D341Med (cell line): Measurements from ENCODE around the gene GJA9.
"Not testable (repeated sequence)": the region's sequence is repeated elsewhere in the genome, so short reads cannot be mapped to it uniquely, and the experiment has no call there.

Source experiments
- DNase-seq: peaks from one replicate; pipeline ENCODE4 v3.0.0; 2012; ENCODE audit warnings: low spot score

The GJA9 gene

GRCh38 chr1:38881487-38881886 is at the start of gene GJA9:
GJA9 (minus strand) TSS chr1:38881587; CDS start chr1:38876098, 5,489 bp downstream.
- DNase-seq: no peak

- DNase-seq: peak; percentile 38
Measured at GRCh38 chr1:38929476-38929875, 48.1 kb upstream of the GJA9 start.

DNA sequence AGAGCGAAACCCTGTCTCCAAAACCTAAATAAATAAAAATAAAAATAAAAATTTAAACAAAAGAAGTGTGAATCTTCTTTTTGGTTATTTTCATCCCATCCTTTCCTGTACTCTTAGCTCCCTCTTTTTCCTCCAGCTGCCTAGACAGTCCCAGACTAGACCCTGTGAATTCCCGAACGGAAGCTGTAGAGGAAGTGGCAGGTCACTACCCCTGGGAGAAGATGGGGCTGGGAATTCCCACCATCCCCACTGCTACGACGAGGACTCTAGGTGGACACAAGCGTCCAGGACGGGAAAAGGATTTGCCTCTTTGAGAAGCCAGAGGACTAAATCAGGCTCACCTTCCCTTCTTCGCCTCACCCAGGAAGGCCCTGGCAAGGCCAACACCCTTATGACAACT is 47.7 kb upstream of the GJA9 start:
- no peak for DNase-seq

DNA sequence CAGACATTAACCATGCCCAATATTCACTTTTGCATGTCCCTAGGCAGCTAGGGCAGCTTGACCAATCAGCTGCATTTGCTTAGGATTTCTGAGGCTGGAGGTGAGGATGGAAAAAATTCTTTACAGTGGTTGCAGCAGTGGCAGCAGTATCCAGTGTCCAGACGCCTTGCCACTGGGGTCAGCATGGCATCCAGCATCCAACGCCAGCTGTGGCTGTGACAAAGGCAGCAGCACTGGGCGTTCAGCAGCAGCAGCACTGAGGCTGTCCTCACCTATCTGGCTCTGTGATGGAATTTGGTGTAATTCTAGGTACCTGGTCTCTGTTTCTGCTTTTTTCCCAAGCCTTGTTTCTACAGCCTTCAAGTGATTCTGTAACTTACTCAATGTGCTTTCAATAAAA is 44.7 kb upstream of the GJA9 start:
- no peak for DNase-seq

- DNase-seq: no peak
Measured at GRCh38 chr1:38925391-38925790, 44.0 kb upstream of the GJA9 start.

- DNase-seq: no peak
Measured at GRCh38 chr1:38923607-38924006, 42.2 kb upstream of the GJA9 start.

- DNase-seq: peak; percentile 44
Measured at GRCh38 chr1:38919130-38919529, 37.7 kb upstream of the GJA9 start.

- no peak for DNase-seq
Measured at GRCh38 chr1:38918568-38918967, 37.2 kb upstream of the GJA9 start.

GRCh38 chr1:38917772-38918171 is 36.4 kb upstream of the GJA9 start:
- no peak for DNase-seq

- DNase-seq: no peak
Measured at GRCh38 chr1:38917337-38917736, 36.0 kb upstream of the GJA9 start.

GRCh38 chr1:38915352-38915948 is 34.1 kb upstream of the GJA9 start:
- no peak for DNase-seq

GRCh38 chr1:38914908-38915307 is 33.5 kb upstream of the GJA9 start:
- DNase-seq: not testable (repeated sequence)

DNA sequence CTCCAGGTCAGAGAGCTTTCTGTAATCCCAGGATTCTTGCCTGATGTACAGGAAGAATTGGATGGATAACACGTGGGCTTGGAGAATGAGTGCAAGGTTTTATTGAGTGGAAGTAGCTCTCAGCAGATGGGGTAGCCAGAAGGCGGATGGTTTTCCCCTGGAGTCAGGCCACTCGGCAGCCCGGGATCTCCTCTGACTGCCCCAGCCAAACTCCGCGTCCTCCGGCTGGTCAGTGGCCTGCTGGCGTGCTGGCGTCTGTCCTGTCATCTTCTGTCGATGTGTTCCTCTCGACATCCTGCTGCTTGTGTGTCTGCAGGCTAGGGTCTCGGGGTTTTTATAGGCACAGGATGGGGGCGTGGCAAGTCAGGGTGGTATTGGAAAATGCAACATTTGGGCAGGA is 27.4 kb upstream of the GJA9 start:
- no peak for DNase-seq

DNA sequence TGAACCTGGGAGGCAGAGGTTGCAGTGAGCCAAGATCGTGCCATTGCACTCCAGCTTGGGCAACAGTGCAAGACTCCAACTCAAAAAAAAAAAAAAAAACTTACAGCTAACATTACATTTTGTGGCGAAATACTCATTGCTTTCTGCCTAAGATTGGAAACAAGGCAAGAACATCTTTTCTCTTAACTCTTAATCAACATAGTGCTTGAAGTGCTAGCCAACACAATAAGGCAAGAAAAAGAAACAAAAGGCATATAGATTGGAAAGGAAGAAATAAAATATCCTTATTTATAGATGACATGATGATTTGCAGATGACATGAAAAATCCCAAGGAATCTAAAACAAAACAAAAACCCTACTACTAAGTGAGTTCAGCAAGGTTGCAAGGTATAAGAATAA is 24.6 kb upstream of the GJA9 start:
- no peak for DNase-seq

DNA sequence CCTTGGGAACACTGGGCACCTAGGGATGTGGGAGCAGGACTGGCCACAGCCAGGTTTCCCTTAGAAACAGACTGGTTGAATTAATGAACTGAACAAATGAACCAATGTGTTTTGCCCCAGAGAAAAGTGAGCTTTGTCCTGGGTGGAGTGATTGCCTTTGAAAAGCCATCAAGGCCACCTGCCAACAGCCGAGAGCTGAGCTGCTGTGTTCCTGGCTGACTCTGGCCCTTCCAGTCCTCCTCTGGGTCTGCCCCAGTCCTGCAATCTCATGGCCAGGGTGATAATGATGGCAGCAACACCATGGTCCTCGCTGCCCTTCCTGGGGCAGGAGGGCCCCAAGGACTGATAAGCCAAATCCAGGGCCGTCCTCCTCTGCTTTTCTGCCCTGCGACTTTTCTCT is 18.2 kb upstream of the GJA9 start:
- DNase-seq: no peak

GRCh38 chr1:38898653-38899230 is 17.4 kb upstream of the GJA9 start:
- DNase-seq: no peak

- no peak for DNase-seq
Measured at GRCh38 chr1:38896169-38896568, 14.8 kb upstream of the GJA9 start.

GRCh38 chr1:38892976-38893375 is 11.6 kb upstream of the GJA9 start:
- DNase-seq: no peak

GRCh38 chr1:38891753-38892152 is 10.4 kb upstream of the GJA9 start:
- DNase-seq: peak; percentile 39

- no peak for DNase-seq
Measured at GRCh38 chr1:38889589-38889988, 8.2 kb upstream of the GJA9 start.

GRCh38 chr1:38888423-38889333 is 7.3 kb upstream of the GJA9 start:
- no peak for DNase-seq

GRCh38 chr1:38885092-38885491 is 3.7 kb upstream of the GJA9 start:
- DNase-seq: no peak

DNA sequence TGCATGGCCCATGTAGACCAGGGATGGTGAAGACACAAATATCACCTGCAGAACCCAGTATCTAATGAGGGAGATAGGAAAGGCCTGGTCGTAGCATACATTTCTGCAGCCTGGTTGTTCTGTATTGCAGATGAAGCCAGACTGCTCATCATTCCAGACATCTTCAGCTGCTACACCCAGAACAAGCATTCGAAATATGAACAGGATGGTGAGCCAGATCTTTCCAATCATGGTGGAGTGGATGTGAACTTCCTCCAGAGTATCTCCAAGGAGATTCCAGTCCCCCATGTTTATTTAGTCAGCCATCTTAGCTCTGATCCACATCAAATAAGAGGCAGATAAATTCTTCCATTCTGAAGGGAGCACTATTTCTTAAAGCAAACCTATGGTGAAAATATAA is 5.6 kb downstream of the GJA9 start:
- no peak for DNase-seq
